K562 (cell line): ENCODE results near the gene GFOD2. TPM values are rescaled to one million over a fixed set of nuclear protein-coding genes. Genes with fewer than 3 reads are reported as not detected.
A peak's percentile ranks its signal among the peaks of the same experiment; 100 is the strongest.

Experiments
- ATAC-seq: fragments of 200-7000 bp; cut with Tn5 transposase; 3 replicates; pipeline ENCODE4 v1.9.1; 2020; ENCODE audit warnings: moderate library complexity
- Bru-seq: library from RNA; stranded (reverse); fragments of 400-500 nt; gene quantifications from one replicate; lab custom pipeline; 2021; lab: Mats Ljungman, UMichigan
- BruChase-seq, 2 experiments: library from RNA; stranded (reverse); fragments of 400-500 nt; gene quantifications; one replicate each; lab custom pipeline; 2021; lab: Mats Ljungman, UMichigan
- BruUV-seq: library from RNA; stranded (reverse); fragments of 400-500 nt; replicated peaks from 2 replicates; lab custom pipeline; 2021; lab: Mats Ljungman, UMichigan
- CTCF ChIA-PET: fragments of 300-600 bp; formaldehyde crosslinking; extraction: SDS; loops from one replicate; lab custom pipeline; 2021; ENCODE audit warnings: low intra/inter-chr PET ratio; lab: Yijun Ruan, JAX
- POLR2A ChIA-PET: fragments of 300-600, 350-650 bp; sonication (Branson Sonifier 250); formaldehyde crosslinking; extraction: SDS; loops from one replicate; lab custom pipeline; 2021; ENCODE audit warnings: antibody characterized with exemption, inconsistent platforms; lab: Yijun Ruan, JAX
- DNase-seq, 4 experiments: peaks; one replicate each; pipeline versions ENCODE4 v3.0.0 to v3.0.0-alpha.2; 2011 to 2018; ENCODE audit warnings: low spot score in 3 of 4, mixed read lengths in 3 of 4; ENCODE audit errors: extremely low read depth in 1 of 4
- FAIRE-seq: peaks from 2 replicates; lab custom pipeline; 2011; peaks lifted over from hg19 to GRCh38; lab: Jason Lieb, UNC
- H2AFZ ChIP-seq: 2 replicates; pipeline ENCODE4 v1.6.0; 2011; ENCODE audit warnings: low read depth, low read length, control low read depth, inconsistent platforms
- H3K27ac ChIP-seq: fragments of 200-600 bp; 3 replicates; pipeline ENCODE4 v1.8.0; 2011; ENCODE audit warnings: low read depth, mild to moderate bottlenecking, control low read depth, inconsistent platforms, low read length, moderate library complexity, mixed read lengths; ENCODE audit errors: extremely low read depth
- H3K27me3 ChIP-seq, 2 experiments: fragments of 300-600 bp in 1 of 2; 2 replicates in 1 of 2; 3 replicates in 1 of 2; pipeline versions ENCODE4 v1.6.0 to v1.8.0; 2011; ENCODE audit warnings: inconsistent platforms in 2 of 2, low read length in 2 of 2, mild to moderate bottlenecking in 1 of 2, mixed read lengths in 1 of 2, moderate library complexity in 1 of 2; ENCODE audit not compliant: control insufficient read depth in 2 of 2, insufficient read depth in 2 of 2
- H3K36me3 ChIP-seq: fragments of 300-600 bp; 3 replicates; pipeline ENCODE4 v1.8.0; 2011; ENCODE audit warnings: mild to moderate bottlenecking, low read length, inconsistent platforms; ENCODE audit not compliant: control insufficient read depth, insufficient read depth
- H3K4me1 ChIP-seq, 2 experiments: fragments of 200-600 bp in 1 of 2; replicated peaks in 1 of 2; 2 replicates in 1 of 2; 3 replicates in 1 of 2; pipeline versions ENCODE4 v1.5.1 to v1.8.0; 2011; ENCODE audit warnings: inconsistent platforms in 2 of 2, low read length in 2 of 2, mild to moderate bottlenecking in 1 of 2, mixed read lengths in 1 of 2, moderate library complexity in 1 of 2; ENCODE audit not compliant: control insufficient read depth in 2 of 2, insufficient read depth in 2 of 2
- H3K4me2 ChIP-seq: 2 replicates; pipeline ENCODE4 v1.6.1; 2011; ENCODE audit warnings: low read length, control low read depth, inconsistent platforms, mixed read lengths; ENCODE audit not compliant: insufficient read depth
- H3K4me3 ChIP-seq: fragments of 200-600 bp; sonication (generic), shearing (Covaris generic); 2 replicates; pipeline ENCODE4 v1.5.1; 2016; ENCODE audit warnings: control low read depth, inconsistent platforms
- H3K79me2 ChIP-seq: fragments of 200-600 bp; 3 replicates; pipeline ENCODE4 v1.8.0; 2011; ENCODE audit warnings: low read length, inconsistent platforms; ENCODE audit not compliant: control insufficient read depth, insufficient read depth
- H3K9ac ChIP-seq, 2 experiments: 2 replicates each; pipeline versions ENCODE4 v1.6.0 to v1.6.1; 2011; ENCODE audit warnings: low read depth in 2 of 2, low read length in 2 of 2, control low read depth in 1 of 2, inconsistent platforms in 1 of 2, mild to moderate bottlenecking in 1 of 2, mixed read lengths in 1 of 2; ENCODE audit not compliant: insufficient read depth in 1 of 2
- H3K9me1 ChIP-seq: one replicate; pipeline ENCODE4 v1.6.0; 2011; ENCODE audit warnings: inconsistent platforms, mild to moderate bottlenecking, low read length, moderate library complexity; ENCODE audit not compliant: control insufficient read depth, insufficient read depth
- H3K9me3 ChIP-seq: replicated peaks from 2 replicates; pipeline ENCODE4 v1.5.1; 2011; ENCODE audit warnings: low read depth, low read length, inconsistent platforms; ENCODE audit not compliant: control insufficient read depth, insufficient read depth
- H4K20me1 ChIP-seq: replicated peaks from 2 replicates; pipeline ENCODE4 v1.6.1; 2011; ENCODE audit warnings: low read length, inconsistent platforms, mixed read lengths; ENCODE audit not compliant: control insufficient read depth, insufficient read depth
- ARID3A ChIP-seq: IDR thresholded peaks from 2 replicates; pipeline ENCODE4 v1.6.1; 2012; ENCODE audit warnings: low read depth, low read length, improper control_type of control experiment, borderline replicate concordance
- ATF7 ChIP-seq: fragments of 450-650 bp; IDR thresholded peaks from 2 replicates; pipeline ENCODE4 v1.7.1; 2014; ENCODE audit warnings: mild to moderate bottlenecking, moderate library complexity
- BACH1 ChIP-seq: fragments of 200-800 bp; sonication (Bioruptor generic); IDR thresholded peaks from 2 replicates; pipeline ENCODE4 v1.6.1; 2016; ENCODE audit warnings: missing genetic modification characterization, missing compliant biosample characterization
- ELF2 ChIP-seq: fragments of 250-450 bp; sonication (Bioruptor Pico); IDR thresholded peaks from 2 replicates; pipeline ENCODE4 v1.5.0; 2021; ENCODE audit warnings: mild to moderate bottlenecking
- KDM4B ChIP-seq, 2 experiments: fragments of 450-650 bp in 1 of 2; sonication (generic) in 1 of 2; IDR thresholded peaks; 2 replicates each; pipeline ENCODE4 v1.6.1; 2016 to 2017; ENCODE audit warnings: borderline replicate concordance in 2 of 2, antibody characterized with exemption in 1 of 2, low read depth in 1 of 2, mild to moderate bottlenecking in 1 of 2
- MBD2 ChIP-seq: sonication (generic); IDR thresholded peaks from 2 replicates; pipeline ENCODE4 v1.6.1; 2016; ENCODE audit warnings: low read depth, borderline replicate concordance
- MEF2A ChIP-seq: IDR thresholded peaks from 2 replicates; pipeline ENCODE4 v1.6.1; 2011; ENCODE audit warnings: low read depth, mild to moderate bottlenecking, low read length, moderate library complexity; ENCODE audit not compliant: control insufficient read depth
- MYNN ChIP-seq, 2 experiments: sonication (generic); formaldehyde crosslinking in 1 of 2; IDR thresholded peaks; 2 replicates each; pipeline versions ENCODE4 v1.5.0 to v1.6.1; 2016 to 2020; ENCODE audit warnings: antibody characterized with exemption in 1 of 2, missing genetic modification reagents in 1 of 2
- RBFOX2 ChIP-seq: fragments of 200-400 bp; formaldehyde crosslinking; IDR thresholded peaks from 2 replicates; pipeline ENCODE4 v1.6.1; 2017; ENCODE audit warnings: low read depth, mild to moderate bottlenecking, low read length, moderate library complexity
- SMARCA5 ChIP-seq: fragments of 450-650 bp; IDR thresholded peaks from 2 replicates; pipeline ENCODE4 v1.6.1; 2016
- SREBF1 ChIP-seq: fragments of 150-350 bp; IDR thresholded peaks from 2 replicates; pipeline ENCODE4 v1.6.1; 2014; ENCODE audit warnings: antibody characterized with exemption, low read depth, low read length, borderline replicate concordance
- TBP ChIP-seq: optimal IDR thresholded peaks from 2 replicates; pipeline ENCODE3; 2011; ENCODE audit warnings: low read depth, low read length, improper control_type of control experiment
- ZFP1 ChIP-seq: fragments of 450-650 bp; formaldehyde crosslinking; IDR thresholded peaks from 2 replicates; pipeline ENCODE4 v1.4.0; 2020; ENCODE audit warnings: mild to moderate bottlenecking, mixed read lengths
- ZNF583 ChIP-seq: fragments of 250-450 bp; sonication (Bioruptor Pico); IDR thresholded peaks from 2 replicates; pipeline ENCODE4 v1.4.0; 2020
- ZNF699 ChIP-seq: fragments of 250-450 bp; sonication (Bioruptor Pico); IDR thresholded peaks from 2 replicates; pipeline ENCODE4 v1.8.0; 2021; ENCODE audit warnings: mild to moderate bottlenecking, moderate library complexity; ENCODE audit not compliant: insufficient replicate concordance
- WGBS: fragments of 100-300 bp; shearing (Covaris generic); methylation state at CpG from one replicate; pipeline ENCODE4 v1.1.6; 2016; ENCODE audit warnings: low coverage, mixed read lengths; ENCODE audit not compliant: insufficient coverage; ENCODE audit errors: missing lambda C conversion rate; 5-methylcytosine and 5-hydroxymethylcytosine counted together
- in situ Hi-C: fragments of 300-500 bp; cut with MboI; formaldehyde crosslinking; loops from 4 replicates; pipeline ENCODE4 v1.15.0; 2018; ENCODE audit warnings: inconsistent platforms, mixed read lengths
- intact Hi-C: fragments of 100-400 bp; cut with micrococcal nuclease; formaldehyde crosslinking; loops from 2 replicates; pipeline ENCODE4 v1.14.2; 2022
- long read RNA-seq, 3 experiments: library from polyadenylated mRNA in 2 of 3; library from RNA in 1 of 3; unstranded in 2 of 3; stranded (forward) in 1 of 3; transcript quantifications; one replicate each; pipeline ENCODE4 v2.0.0, GENCODE V29; 2019 to 2022
- polyA minus RNA-seq, 3 experiments: library from RNA; depleted of rRNA, polyadenylated mRNA; stranded (reverse); fragments of >200 nt; gene quantifications; 2 replicates each; pipeline ENCODE4 v1.2.3, GENCODE V29; 2011
- polyA plus RNA-seq, 8 experiments: library from polyadenylated mRNA; depleted of rRNA in 4 of 8; stranded (reverse) in 5 of 8; unstranded in 3 of 8; fragments of >200 nt; fragmentation: Nextera tagmentation in 2 of 8; fragmentation: Illumina TruSeq in 1 of 8; extraction: Ambion mirVana in 2 of 8; extraction: Trizol in 1 of 8; gene quantifications; 2 replicates each; pipeline versions ENCODE4 v1.2.1 to v1.2.3, GENCODE V29; 2011 to 2014; ENCODE audit warnings: inconsistent platforms in 1 of 8, missing spikeins in 1 of 8
- total RNA-seq, 7 experiments: library from RNA; depleted of rRNA in 6 of 7; stranded (reverse); fragments of >200 nt in 6 of 7; fragmentation: Illumina TruSeq in 2 of 7; extraction: Trizol in 2 of 7; gene quantifications; 2 replicates each; pipeline versions ENCODE4 v1.2.1 to v1.2.3, GENCODE V29; 2011 to 2021; ENCODE audit warnings: low replicate concordance in 1 of 7

The GFOD2 gene
- total RNA-seq (2011; cell fraction: chromatin; rRNA removed; ENCODE audit: low replicate concordance): 16.5 and 30.9 TPM in 2 replicates
- total RNA-seq (2011; cell fraction: nucleolus; rRNA removed): 18.7 and 21.7 TPM in 2 replicates
- total RNA-seq (2011; cell fraction: nucleoplasm; rRNA removed): 19.6 and 25.8 TPM in 2 replicates
- total RNA-seq (2014; rRNA removed): 11.8 and 12.4 TPM in 2 replicates
- total RNA-seq (2014; rRNA removed; fragmentation: Illumina TruSeq; extraction: Trizol): 7.9 and 9.0 TPM in 2 replicates
- total RNA-seq (2015; rRNA removed; fragmentation: Illumina TruSeq; extraction: Trizol): 11.1 and 11.2 TPM in 2 replicates
- total RNA-seq (2021): 14.0 and 14.6 TPM in 2 replicates
- 13.4 and 15.8 TPM in 2 replicates for polyA plus RNA-seq (2011; rRNA removed)
- polyA plus RNA-seq (2011; cell fraction: cytosol; rRNA removed): 15.2 and 18.0 TPM in 2 replicates
- polyA plus RNA-seq (2011; cell fraction: nucleus; rRNA removed): 10.4 and 13.8 TPM in 2 replicates
- 8.1 and 12.3 TPM in 2 replicates for polyA plus RNA-seq (2012)
- 9.2 and 10.0 TPM in 2 replicates for polyA plus RNA-seq (2014; fragmentation: Illumina TruSeq; extraction: Trizol)
- 1 to 10 TPM; 1.9 TPM for polyA plus RNA-seq (2014; fragmentation: Nextera tagmentation; extraction: Ambion mirVana)
- 11.9 and 16.7 TPM in 2 replicates for polyA plus RNA-seq (2014; rRNA removed)
- polyA minus RNA-seq (2011; rRNA and poly(A)+ RNA removed): 11.9 and 16.8 TPM in 2 replicates
- polyA minus RNA-seq (2011; cell fraction: cytosol; rRNA and poly(A)+ RNA removed): 9.1 and 12.4 TPM in 2 replicates
- polyA minus RNA-seq (2011; cell fraction: nucleus; rRNA and poly(A)+ RNA removed): 4.6 and 4.7 TPM in 2 replicates
- percentile 62 among the genes with signal in this experiment for Bru-seq, nascent RNA
- percentile 64 among the genes with signal in this experiment for BruChase-seq, experiment 1, labeled RNA remaining after a 2-hour chase
- BruChase-seq, experiment 2, labeled RNA remaining after a 6-hour chase: percentile 66 among the genes with signal in this experiment
- long read RNA-seq, experiment 1, full-length matches to known transcripts: 26 of 38 reads
- long read RNA-seq, experiment 1, partial matches to known transcripts: 5 of 38 reads
- long read RNA-seq, experiment 1, other reads (novel, unspliced or antisense): 7 of 38 reads
- long read RNA-seq, experiment 2, transcript GFOD2-201 (3 exons, 2,126 nt): major isoform, 7 of 14 reads
- long read RNA-seq, experiment 2, partial matches to known transcripts: 0 of 14 reads
- long read RNA-seq, experiment 2, other reads (novel, unspliced or antisense): 3 of 14 reads
- long read RNA-seq, experiment 3, full-length matches to known transcripts: 11 of 11 reads
- long read RNA-seq, experiment 3, partial matches to known transcripts: 0 of 11 reads
- long read RNA-seq, experiment 3, other reads (novel, unspliced or antisense): 0 of 11 reads

- intact Hi-C loops: no loop called here
- peak; percentile 94 for FAIRE-seq
- TF ChIP-seq ATF7: peak; percentile 42; the same call in 1 of the 2 replicates
- 0 out of 4 replicates have a peak, but pooled peaks of 1 of the 2 experiments have one; percentile 47 for TF ChIP-seq KDM4B (IDR thresholded peaks at IDR 0.05; ENCODE audit: borderline replicate concordance in 2 of 2, low read depth in 1 of 2)
- TF ChIP-seq ZNF583 (CRISPR knock-in tag): no peak
- no peak for TF ChIP-seq ZNF699
- TF ChIP-seq ARID3A: no peak
- TF ChIP-seq TBP: peak; percentile 84
- TF ChIP-seq MYNN (IDR thresholded peaks at IDR 0.05): 0 out of 2 replicates have a peak, but pooled peaks have one; percentile 19
- no peak for TF ChIP-seq MYNN (CRISPR knock-in tag; IDR thresholded peaks at IDR 0.05)
- peak; percentile 59; the same call in 1 of the 2 replicates for TF ChIP-seq ELF2 (CRISPR knock-in tag)
- TF ChIP-seq BACH1 (tag): no peak
- TF ChIP-seq SREBF1: no peak
- no peak for TF ChIP-seq MEF2A
- TF ChIP-seq RBFOX2: peak; percentile 91
- no peak for TF ChIP-seq ZFP1
- TF ChIP-seq SMARCA5: no peak
- peak; percentile 78; the same call in 1 of the 2 replicates for TF ChIP-seq MBD2
Measured at GRCh38 chr16:67719048-67719777, at the start of gene GFOD2. Gene GFOD2 (minus strand): TSS chr16:67719316. CDS start chr16:67685715, 33,601 bp downstream.

More at GRCh38 chr16:67719048-67719777, at the start of gene GFOD2:
- CTCF ChIA-PET: interaction anchor here (0.6 kb wide), 1 partner anchor 316 kb away, joined by 4 read pairs; no protein-coding TSS in a partner anchor
- Histone ChIP-seq H3K9me3 (no peaks in the 10 kb centered on the region), H3K27ac (peak within 1 kb of the TSS; percentile 93), H4K20me1 (no peaks in the 10 kb centered on the region), H3K27me3 (no peaks in the 10 kb centered on the region), H2AFZ (peak within 1 kb of the TSS; percentile 93), H3K4me1 (peaks cover 6 to 9% of the 10 kb centered on the region in 2 experiments), H3K79me2 (peaks cover 35% of the 10 kb centered on the region), H3K9ac (peak within 1 kb of the TSS; percentile 87 to 92), H3K9me1 (no peaks in the 10 kb centered on the region), H3K4me3 (peak within 1 kb of the TSS; percentile 94), H3K4me2 (peak within 1 kb of the TSS; percentile 98), H3K36me3 (peaks cover 10% of the 10 kb centered on the region; the same call in 2 of the 3 replicates)
- in situ Hi-C loops: no loop called here
- DNase-seq: peak; percentile 97 to 100 (median 100)
- POLR2A ChIA-PET: interaction anchor here (0.5 to 1.9 kb wide), 12 partner anchors 10 to 124 kb away, joined by 3 to 8 read pairs (median 4); partner anchors contain the start of genes RANBP10 and TSNAXIP1
- peak; percentile 90 for ATAC-seq
- 1% methylated on average over 48 of the region's 59 CpGs for WGBS
- no TSS peak for BruUV-seq
